Osteoblast (primary cell): ENCODE measurements around the gene LRRN3. TPM values are rescaled to one million over a fixed set of nuclear protein-coding genes. Genes with fewer than 3 reads are reported as not detected.

ENCODE experiments used
- DNase-seq: peaks from one replicate; pipeline ENCODE4 v3.0.0; 2011; ENCODE audit warnings: low spot score, mixed read lengths; ENCODE audit not compliant: insufficient read length; ENCODE audit errors: missing footprints
- H2AFZ ChIP-seq: 2 replicates; pipeline ENCODE4 v1.6.0; 2011; ENCODE audit warnings: mild to moderate bottlenecking, low read length
- H3K27ac ChIP-seq: 2 replicates; pipeline ENCODE4 v1.5.1; 2011; ENCODE audit warnings: mild to moderate bottlenecking, low read depth, low read length, moderate library complexity
- H3K27me3 ChIP-seq: 2 replicates; pipeline ENCODE4 v1.6.0; 2012; ENCODE audit warnings: mild to moderate bottlenecking, control low read depth, inconsistent platforms, low read length, moderate library complexity; ENCODE audit not compliant: insufficient read depth
- H3K36me3 ChIP-seq: 2 replicates; pipeline ENCODE4 v1.5.1; 2011; ENCODE audit warnings: mild to moderate bottlenecking, low read length, control low read depth, moderate library complexity; ENCODE audit not compliant: insufficient read depth
- H3K4me1 ChIP-seq: 2 replicates; pipeline ENCODE4 v1.5.1; 2011; ENCODE audit warnings: mild to moderate bottlenecking, low read length, control low read depth, moderate library complexity; ENCODE audit not compliant: insufficient read depth
- H3K4me2 ChIP-seq: 2 replicates; pipeline ENCODE4 v1.6.0; 2011; ENCODE audit warnings: mild to moderate bottlenecking, low read length; ENCODE audit not compliant: insufficient read depth
- H3K4me3 ChIP-seq: fragments of 200-600 bp; sonication (generic); 3 replicates; pipeline ENCODE4 v1.5.1; 2012; ENCODE audit warnings: mild to moderate bottlenecking, low read length, inconsistent platforms; ENCODE audit not compliant: insufficient read depth
- H3K79me2 ChIP-seq: 2 replicates; pipeline ENCODE4 v1.6.0; 2012; ENCODE audit warnings: mild to moderate bottlenecking, low read length, control low read depth, inconsistent platforms; ENCODE audit not compliant: insufficient read depth
- H3K9me3 ChIP-seq: 2 replicates; pipeline ENCODE4 v1.5.1; 2011; ENCODE audit warnings: low read depth, low read length, control low read depth
- H4K20me1 ChIP-seq: 2 replicates; pipeline ENCODE4 v1.6.0; 2012; ENCODE audit warnings: mild to moderate bottlenecking, low read length, control low read depth; ENCODE audit not compliant: insufficient read depth
- CTCF ChIP-seq: IDR thresholded peaks from 2 replicates; pipeline ENCODE4 v1.5.1; 2011; ENCODE audit warnings: mild to moderate bottlenecking, low read depth, low read length, moderate library complexity; ENCODE audit errors: extremely low read depth
- total RNA-seq: library from RNA; depleted of rRNA; stranded (reverse); fragments of >200 nt; gene quantifications from 2 replicates; pipeline ENCODE4 v1.2.3, GENCODE V29; 2012

The LRRN3 gene
- total RNA-seq, 1 donor: 2.2 TPM

GRCh38 chr7:111126987-111127386 is 36.1 kb downstream of the LRRN3 start:
- no peak overlapping the region for H3K4me3 ChIP-seq
- H3K27me3 ChIP-seq: no peaks in the 10 kb centered on the region
- no peaks in the 10 kb centered on the region for H4K20me1 ChIP-seq
- H3K36me3 ChIP-seq: no peaks in the 10 kb centered on the region
- H3K4me1 ChIP-seq: no peaks in the 10 kb centered on the region
- no peak overlapping the region for H3K27ac ChIP-seq
- H2AFZ ChIP-seq: no peak overlapping the region
- no peak for TF ChIP-seq CTCF
- H3K4me2 ChIP-seq: peak overlapping the region; percentile 25
- H3K9me3 ChIP-seq: no peaks in the 10 kb centered on the region
- no peaks in the 10 kb centered on the region for H3K79me2 ChIP-seq
- no peak for DNase-seq

GRCh38 chr7:111129435-111129834 is 38.5 kb downstream of the LRRN3 start:
- no peak overlapping the region for H3K27ac ChIP-seq
- no peak for DNase-seq
- no peak overlapping the region for H3K4me3 ChIP-seq
- H4K20me1 ChIP-seq: no peaks in the 10 kb centered on the region
- H3K79me2 ChIP-seq: no peaks in the 10 kb centered on the region
- H3K4me1 ChIP-seq: no peaks in the 10 kb centered on the region
- TF ChIP-seq CTCF: no peak
- H3K9me3 ChIP-seq: no peaks in the 10 kb centered on the region
- H3K4me2 ChIP-seq: no peak overlapping the region
- no peaks in the 10 kb centered on the region for H3K36me3 ChIP-seq
- no peak overlapping the region for H2AFZ ChIP-seq
- H3K27me3 ChIP-seq: no peaks in the 10 kb centered on the region

GRCh38 chr7:111132833-111133232 is 41.9 kb downstream of the LRRN3 start:
- Histone ChIP-seq H3K4me1 (peaks cover 2% of the 10 kb centered on the region), H3K36me3 (no peaks in the 10 kb centered on the region), H3K27ac (no peak overlapping the region), H4K20me1 (no peaks in the 10 kb centered on the region), H2AFZ (no peak overlapping the region), H3K4me3 (no peak overlapping the region), H3K79me2 (no peaks in the 10 kb centered on the region), H3K27me3 (no peaks in the 10 kb centered on the region), H3K9me3 (no peaks in the 10 kb centered on the region), H3K4me2 (no peak overlapping the region)
- DNase-seq: no peak
- TF ChIP-seq CTCF: no peak

- H2AFZ ChIP-seq: peak overlapping the region; percentile 20
- no peak overlapping the region for H3K4me3 ChIP-seq
- H3K4me1 ChIP-seq: peaks cover 9% of the 10 kb centered on the region
- H3K4me2 ChIP-seq: peak overlapping the region; percentile 50
- H3K79me2 ChIP-seq: no peaks in the 10 kb centered on the region
- H3K27ac ChIP-seq: peak overlapping the region; percentile 49
- H3K27me3 ChIP-seq: no peaks in the 10 kb centered on the region
- TF ChIP-seq CTCF: no peak
- no peaks in the 10 kb centered on the region for H4K20me1 ChIP-seq
- H3K36me3 ChIP-seq: no peaks in the 10 kb centered on the region
- no peak for DNase-seq
- no peaks in the 10 kb centered on the region for H3K9me3 ChIP-seq
Observed at GRCh38 chr7:111137296-111138192, 46.6 kb downstream of the LRRN3 start.
